ENCODE results near the gene PLXNA2. TPM values are rescaled to one million over a fixed set of nuclear protein-coding genes. Genes with fewer than 3 reads are reported as not detected.

PLXNA2 gene
- total and polyA plus RNA-seq, 2 of the 13 experiments (the other 11 are each of a cell fraction or from before 2014, with no cell fraction given), result 1.1 to 2.1 TPM

GRCh38 chr1:208239473-208240381 lies 4.5 kb downstream of the PLXNA2 start (continued):
- peak; percentile 26; the same call in 1 of the 2 replicates for TF ChIP-seq PAXIP1 (CRISPR knock-in tag; conservative IDR thresholded peaks at IDR 0.05)
- no peak for TF ChIP-seq U2AF2 (IDR thresholded peaks at IDR 0.05; ENCODE audit: low read depth, low read length)
- TF ChIP-seq ASH2L (IDR thresholded peaks at IDR 0.05; ENCODE audit: insufficient read length, low read depth, low read length), result peak; percentile 10
- TF ChIP-seq TBL1XR1 (IDR thresholded peaks at IDR 0.05; ENCODE audit: borderline replicate concordance, low read length, partially characterized antibody), result no peak
- TF ChIP-seq, protein P1, sequence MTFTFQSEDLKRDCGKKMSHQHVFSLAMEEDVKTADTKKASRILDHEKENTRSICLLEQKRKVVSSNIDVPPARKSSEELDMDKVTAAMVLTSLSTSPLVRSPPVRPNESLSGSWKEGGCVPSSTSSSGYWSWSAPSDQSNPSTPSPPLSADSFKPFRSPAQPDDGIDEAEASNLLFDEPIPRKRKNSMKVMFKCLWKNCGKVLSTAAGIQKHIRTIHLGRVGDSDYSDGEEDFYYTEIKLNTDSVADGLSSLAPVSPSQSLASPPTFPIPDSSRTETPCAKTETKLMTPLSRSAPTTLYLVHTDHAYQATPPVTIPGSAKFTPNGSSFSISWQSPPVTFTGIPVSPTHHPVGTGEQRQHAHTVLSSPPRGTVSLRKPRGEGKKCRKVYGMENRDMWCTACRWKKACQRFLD (CRISPR knock-in tag; IDR thresholded peaks at IDR 0.05; ENCODE audit: borderline replicate concordance), result no peak
- TF ChIP-seq, protein P2, sequence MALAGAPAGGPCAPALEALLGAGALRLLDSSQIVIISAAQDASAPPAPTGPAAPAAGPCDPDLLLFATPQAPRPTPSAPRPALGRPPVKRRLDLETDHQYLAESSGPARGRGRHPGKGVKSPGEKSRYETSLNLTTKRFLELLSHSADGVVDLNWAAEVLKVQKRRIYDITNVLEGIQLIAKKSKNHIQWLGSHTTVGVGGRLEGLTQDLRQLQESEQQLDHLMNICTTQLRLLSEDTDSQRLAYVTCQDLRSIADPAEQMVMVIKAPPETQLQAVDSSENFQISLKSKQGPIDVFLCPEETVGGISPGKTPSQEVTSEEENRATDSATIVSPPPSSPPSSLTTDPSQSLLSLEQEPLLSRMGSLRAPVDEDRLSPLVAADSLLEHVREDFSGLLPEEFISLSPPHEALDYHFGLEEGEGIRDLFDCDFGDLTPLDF (CRISPR knock-in tag; IDR thresholded peaks at IDR 0.05), result no peak
- no peak for TF ChIP-seq PCBP1 (IDR thresholded peaks at IDR 0.05; ENCODE audit: borderline replicate concordance, low read depth, low read length)
- TF ChIP-seq ZNF598 (CRISPR knock-in tag; IDR thresholded peaks at IDR 0.05; ENCODE audit: borderline replicate concordance), result no peak
- TF ChIP-seq ZNF512B (CRISPR knock-in tag; IDR thresholded peaks at IDR 0.05; ENCODE audit: borderline replicate concordance), result no peak
- TF ChIP-seq ZNF724P (CRISPR knock-in tag; IDR thresholded peaks at IDR 0.05; ENCODE audit: borderline replicate concordance), result no peak

All from HepG2 (cell line).